Osteocyte (in vitro differentiated cells): ENCODE data around the gene PHACTR1. TPM values are rescaled to one million over a fixed set of nuclear protein-coding genes. Genes with fewer than 3 reads are reported as not detected.

Experiments used
- DNase-seq: peaks from one replicate; pipeline ENCODE4 v3.0.0; 2021; ENCODE audit warnings: mixed read lengths; ENCODE audit not compliant: unreplicated experiment; ENCODE audit errors: extremely low spot score
- H3K27ac Mint-ChIP-seq: one replicate; pipeline ENCODE4 v1.8.0; 2021; ENCODE audit warnings: mild to moderate bottlenecking, mixed read lengths; ENCODE audit not compliant: unreplicated experiment
- H3K27me3 Mint-ChIP-seq: one replicate; pipeline ENCODE4 v1.8.0; 2021; ENCODE audit warnings: mixed read lengths; ENCODE audit not compliant: unreplicated experiment
- H3K36me3 Mint-ChIP-seq: one replicate; pipeline ENCODE4 v1.8.0; 2021; ENCODE audit warnings: mixed read lengths; ENCODE audit not compliant: unreplicated experiment
- H3K4me1 Mint-ChIP-seq: one replicate; pipeline ENCODE4 v1.8.0; 2021; ENCODE audit warnings: mixed read lengths; ENCODE audit not compliant: unreplicated experiment
- H3K4me3 Mint-ChIP-seq: one replicate; pipeline ENCODE4 v1.8.0; 2021; ENCODE audit warnings: mild to moderate bottlenecking, moderate library complexity, mixed read lengths; ENCODE audit not compliant: unreplicated experiment
- H3K9me3 Mint-ChIP-seq: one replicate; pipeline ENCODE4 v1.8.0; 2021; ENCODE audit warnings: mixed read lengths; ENCODE audit not compliant: unreplicated experiment
- CTCF ChIP-seq: fragments of 200-600 bp; sonication (generic); IDR thresholded peaks from 2 replicates; pipeline ENCODE4 v1.5.0; 2021; ENCODE audit warnings: antibody characterized with exemption, mild to moderate bottlenecking, moderate library complexity
- total RNA-seq: library from RNA; stranded (reverse); gene quantifications from 2 replicates; pipeline ENCODE4 v1.2.1, GENCODE V29; 2021

Gene PHACTR1
- total RNA-seq, 1 donor from 2014 or later = 1.0 TPM

GRCh38 chr6:12878741-12879140 is 162.2 kb downstream of the PHACTR1 start:
- no peaks in the 10 kb centered on the region for H3K36me3 Mint-ChIP-seq
- no peaks in the 10 kb centered on the region for H3K9me3 Mint-ChIP-seq
- no peak overlapping the region for H3K27ac Mint-ChIP-seq
- no peak for TF ChIP-seq CTCF
- DNase-seq = no peak
- peaks cover 7% of the 10 kb centered on the region for H3K4me1 Mint-ChIP-seq
- peaks cover 4% of the 10 kb centered on the region for H3K27me3 Mint-ChIP-seq
- H3K4me3 Mint-ChIP-seq = no peak overlapping the region

- Mint-ChIP-seq H3K4me3 (no peak overlapping the region), H3K36me3 (no peaks in the 10 kb centered on the region), H3K9me3 (no peaks in the 10 kb centered on the region), H3K4me1 (no peaks in the 10 kb centered on the region), H3K27me3 (peaks cover 4% of the 10 kb centered on the region), H3K27ac (no peak overlapping the region)
- TF ChIP-seq CTCF = no peak
- DNase-seq = no peak
Observed at GRCh38 chr6:12882761-12883290, 166.3 kb downstream of the PHACTR1 start.

- Mint-ChIP-seq H3K4me3 (no peak overlapping the region), H3K36me3 (peaks cover 2% of the 10 kb centered on the region), H3K4me1 (no peaks in the 10 kb centered on the region), H3K9me3 (no peaks in the 10 kb centered on the region), H3K27ac (no peak overlapping the region), H3K27me3 (no peaks in the 10 kb centered on the region)
- no peak for DNase-seq
- TF ChIP-seq CTCF = no peak
Observed at GRCh38 chr6:12884983-12885382, 168.4 kb downstream of the PHACTR1 start.

GRCh38 chr6:12886961-12887775 is 170.6 kb downstream of the PHACTR1 start:
- no peak overlapping the region for H3K4me3 Mint-ChIP-seq
- no peak for DNase-seq
- peaks cover 2% of the 10 kb centered on the region for H3K36me3 Mint-ChIP-seq

More at GRCh38 chr6:12886961-12887775, 170.6 kb downstream of the PHACTR1 start:
- Mint-ChIP-seq H3K4me1 (no peaks in the 10 kb centered on the region), H3K27ac (no peak overlapping the region), H3K27me3 (no peaks in the 10 kb centered on the region), H3K9me3 (peaks cover 14% of the 10 kb centered on the region)
- TF ChIP-seq CTCF = no peak
